GM08714 (cell line): Measurements from ENCODE around the gene TMEM214.

Experiments
- H3K4me3 ChIP-seq: fragments of 200-500 bp; sonication (Bioruptor generic); 2 replicates; pipeline ENCODE4 v1.5.1; 2014; ENCODE audit warnings: mild to moderate bottlenecking, low read length, inconsistent platforms
- ZNF274 ChIP-seq: IDR thresholded peaks from 2 replicates; pipeline ENCODE4 v1.6.1; 2012; ENCODE audit warnings: mild to moderate bottlenecking, low read depth, low read length

TMEM214 gene, protein sequence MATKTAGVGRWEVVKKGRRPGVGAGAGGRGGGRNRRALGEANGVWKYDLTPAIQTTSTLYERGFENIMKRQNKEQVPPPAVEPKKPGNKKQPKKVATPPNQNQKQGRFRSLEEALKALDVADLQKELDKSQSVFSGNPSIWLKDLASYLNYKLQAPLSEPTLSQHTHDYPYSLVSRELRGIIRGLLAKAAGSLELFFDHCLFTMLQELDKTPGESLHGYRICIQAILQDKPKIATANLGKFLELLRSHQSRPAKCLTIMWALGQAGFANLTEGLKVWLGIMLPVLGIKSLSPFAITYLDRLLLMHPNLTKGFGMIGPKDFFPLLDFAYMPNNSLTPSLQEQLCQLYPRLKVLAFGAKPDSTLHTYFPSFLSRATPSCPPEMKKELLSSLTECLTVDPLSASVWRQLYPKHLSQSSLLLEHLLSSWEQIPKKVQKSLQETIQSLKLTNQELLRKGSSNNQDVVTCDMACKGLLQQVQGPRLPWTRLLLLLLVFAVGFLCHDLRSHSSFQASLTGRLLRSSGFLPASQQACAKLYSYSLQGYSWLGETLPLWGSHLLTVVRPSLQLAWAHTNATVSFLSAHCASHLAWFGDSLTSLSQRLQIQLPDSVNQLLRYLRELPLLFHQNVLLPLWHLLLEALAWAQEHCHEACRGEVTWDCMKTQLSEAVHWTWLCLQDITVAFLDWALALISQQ

DNA sequence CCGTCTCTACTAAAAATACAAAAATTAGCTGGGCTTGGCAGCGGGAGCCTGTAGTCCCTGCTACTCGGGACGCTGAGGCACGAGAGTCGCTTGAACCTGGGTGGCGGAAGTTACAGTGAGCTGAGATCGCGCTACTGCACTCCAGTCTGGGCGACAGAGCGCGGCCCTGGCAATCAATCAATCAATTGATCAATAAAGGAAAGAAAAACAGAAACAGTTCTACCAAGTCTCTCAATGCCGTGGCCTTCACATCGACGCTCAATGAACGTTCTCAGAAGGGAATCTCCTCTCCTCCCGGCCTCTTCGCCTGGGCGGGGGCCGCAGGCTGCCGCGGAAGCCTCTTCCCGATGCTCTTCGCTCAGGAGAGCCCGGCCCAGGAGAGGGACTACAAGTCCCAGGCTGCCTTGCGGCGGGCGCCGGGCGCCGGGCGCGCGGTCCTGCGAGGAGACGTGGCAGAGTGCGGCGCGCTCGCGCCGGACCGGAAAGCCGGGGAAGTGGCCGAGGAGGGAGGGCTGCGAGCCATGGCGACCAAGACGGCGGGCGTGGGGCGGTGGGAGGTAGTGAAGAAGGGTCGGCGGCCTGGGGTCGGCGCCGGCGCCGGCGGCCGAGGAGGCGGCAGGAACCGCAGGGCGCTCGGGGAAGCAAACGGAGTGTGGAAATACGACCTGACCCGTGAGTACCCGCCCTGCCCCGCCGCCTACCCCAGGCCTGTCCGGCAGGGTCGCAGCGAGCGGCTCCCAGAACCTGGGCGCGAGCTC is at the start of gene TMEM214:
Gene TMEM214 (plus strand): TSS at position 471 of the 758 bp plus-strand sequence. CDS start 51 bp downstream, at position 522.
- TF ChIP-seq ZNF274, result no peak
- H3K4me3 ChIP-seq, result peak within 1 kb of the TSS; percentile 89

DNA sequence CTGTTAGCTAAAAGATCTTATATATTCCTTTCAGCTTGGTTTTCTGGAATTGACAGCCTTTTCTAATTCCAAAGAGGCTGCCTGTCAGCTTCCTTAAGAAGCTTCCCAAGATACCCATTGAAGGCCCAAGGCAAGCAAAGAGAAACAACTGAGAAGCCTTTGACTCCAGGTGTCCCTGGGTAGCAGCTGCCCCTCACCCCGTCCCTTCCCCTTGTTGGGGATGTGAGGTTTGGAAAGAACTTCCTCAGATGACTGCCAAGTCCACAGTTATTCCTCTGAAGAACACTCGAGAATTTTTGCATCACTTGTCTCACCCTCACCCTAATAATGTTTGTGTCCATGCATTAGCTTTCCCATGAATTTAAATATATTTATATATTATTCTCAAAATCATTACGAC is 49.0 kb upstream of the TMEM214 start:
- no peak overlapping the region for H3K4me3 ChIP-seq
- no peak for TF ChIP-seq ZNF274

DNA sequence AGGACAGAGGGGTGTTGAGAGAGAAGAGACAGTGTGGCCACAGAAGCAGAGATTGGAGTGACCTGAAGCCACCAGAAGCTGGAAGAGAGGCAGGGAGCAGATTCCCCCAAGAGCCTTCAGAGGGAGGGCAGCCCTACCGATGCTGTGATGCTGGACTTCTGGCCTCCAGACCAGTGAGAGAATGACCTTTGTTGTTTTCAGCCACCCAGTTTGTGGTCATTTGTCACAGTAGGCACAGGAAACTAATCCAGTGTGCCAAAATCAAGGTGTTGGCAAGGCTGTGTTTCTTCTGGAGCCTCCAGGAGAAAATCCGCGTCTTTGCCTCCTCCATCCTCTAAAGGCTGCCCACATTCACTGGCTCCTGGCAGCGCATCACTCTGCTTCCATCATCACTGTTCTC is 47.0 kb upstream of the TMEM214 start:
- H3K4me3 ChIP-seq, result no peak overlapping the region
- no peak for TF ChIP-seq ZNF274

DNA sequence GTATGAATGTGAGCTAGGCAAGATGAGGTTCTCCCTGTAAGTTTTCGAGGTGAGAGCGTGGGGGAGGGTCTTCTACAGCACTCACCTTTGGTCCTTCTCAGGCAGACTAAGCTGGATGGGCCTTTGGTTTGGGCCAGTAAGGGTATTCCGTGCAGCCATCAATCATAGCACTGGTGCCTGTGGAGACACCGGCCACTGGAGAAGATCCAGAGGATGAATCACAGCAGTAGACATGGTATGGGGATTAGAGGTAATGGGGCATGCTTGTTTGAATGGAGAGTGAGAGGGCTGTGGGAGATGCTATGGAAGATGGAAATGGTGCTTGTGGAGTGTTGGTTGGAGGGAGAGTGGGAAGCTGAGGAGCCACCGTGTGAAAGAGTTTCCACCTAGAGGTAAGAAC is 46.2 kb upstream of the TMEM214 start:
- TF ChIP-seq ZNF274, result no peak
- H3K4me3 ChIP-seq, result no peak overlapping the region

DNA sequence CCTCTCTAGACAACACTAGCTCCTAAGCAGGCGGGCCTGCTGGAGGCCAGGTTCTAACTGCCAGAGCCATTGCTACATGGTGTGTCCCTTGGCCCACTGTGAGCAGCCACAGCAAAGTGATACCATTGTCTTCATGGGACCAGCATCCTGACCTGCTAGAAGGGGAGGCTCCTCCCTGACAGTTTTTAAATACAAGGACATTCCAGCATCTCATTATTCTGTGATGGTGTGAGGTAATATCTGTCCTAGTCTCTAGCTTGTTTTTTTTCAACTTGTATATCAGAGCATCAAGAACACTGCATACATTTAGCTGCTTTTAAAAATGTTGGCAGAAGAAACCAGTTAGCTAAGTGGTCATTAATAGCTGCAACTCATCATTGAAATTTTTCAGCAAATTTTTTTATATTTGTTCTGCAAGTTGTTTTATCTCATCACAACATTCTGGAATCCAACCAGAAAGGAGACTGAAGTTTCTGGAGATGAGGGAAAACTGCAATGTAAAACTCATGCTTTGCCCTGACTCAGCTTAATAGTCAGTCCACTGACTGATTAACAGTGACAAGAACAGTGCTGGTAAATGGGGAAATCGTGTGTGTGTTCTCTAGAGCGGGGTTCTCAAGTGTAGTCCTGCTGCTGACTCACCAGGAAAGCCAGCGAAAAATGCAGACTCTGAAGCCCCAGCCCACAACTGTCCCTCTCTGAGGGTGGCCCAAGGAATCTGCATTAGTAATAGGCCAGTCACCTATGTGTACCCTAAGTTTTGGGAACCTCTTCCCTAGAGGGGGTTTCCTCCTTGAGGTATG is 44.5 kb upstream of the TMEM214 start:
- no peak overlapping the region for H3K4me3 ChIP-seq
- no peak for TF ChIP-seq ZNF274

DNA sequence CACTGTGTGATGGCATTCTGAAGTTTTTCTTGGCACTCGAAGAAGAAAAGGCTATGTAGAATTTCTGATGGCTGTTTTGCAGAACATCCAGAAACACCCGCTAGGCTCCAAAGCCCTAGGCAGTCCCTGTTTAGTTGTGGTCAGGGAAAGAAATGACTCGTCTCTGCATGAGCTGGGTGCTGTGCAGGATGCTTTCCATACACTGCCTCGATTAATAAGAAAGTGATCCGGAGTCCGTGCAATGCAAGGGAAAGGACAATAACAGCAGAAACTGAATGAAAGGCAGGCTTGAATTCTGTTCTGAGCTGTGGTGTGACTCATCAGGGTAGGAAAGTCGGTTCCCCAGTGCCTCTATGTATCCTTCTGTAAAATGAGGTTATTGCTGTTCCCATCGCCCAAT is 43.6 kb upstream of the TMEM214 start:
- TF ChIP-seq ZNF274, result no peak
- H3K4me3 ChIP-seq, result no peak overlapping the region

DNA sequence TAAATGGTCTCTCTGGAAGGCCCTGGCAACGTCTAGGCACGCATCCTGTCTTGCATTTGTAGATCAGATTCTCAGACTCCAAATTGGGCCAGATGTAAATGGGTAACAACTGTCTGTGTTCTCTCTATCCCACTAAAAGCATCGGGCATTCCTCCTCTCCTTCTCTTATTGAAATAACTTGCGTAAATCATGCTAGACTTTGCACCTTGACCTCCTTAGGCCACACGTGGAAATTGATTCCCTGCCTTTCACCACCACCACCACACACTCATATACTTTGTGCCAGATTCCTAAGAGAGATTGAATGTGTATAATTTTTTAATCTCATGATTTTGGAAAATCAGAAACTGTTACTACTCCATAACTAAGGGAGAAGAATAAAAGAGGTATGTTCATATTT is 41.0 kb upstream of the TMEM214 start:
- TF ChIP-seq ZNF274, result no peak
- H3K4me3 ChIP-seq, result no peak overlapping the region

DNA sequence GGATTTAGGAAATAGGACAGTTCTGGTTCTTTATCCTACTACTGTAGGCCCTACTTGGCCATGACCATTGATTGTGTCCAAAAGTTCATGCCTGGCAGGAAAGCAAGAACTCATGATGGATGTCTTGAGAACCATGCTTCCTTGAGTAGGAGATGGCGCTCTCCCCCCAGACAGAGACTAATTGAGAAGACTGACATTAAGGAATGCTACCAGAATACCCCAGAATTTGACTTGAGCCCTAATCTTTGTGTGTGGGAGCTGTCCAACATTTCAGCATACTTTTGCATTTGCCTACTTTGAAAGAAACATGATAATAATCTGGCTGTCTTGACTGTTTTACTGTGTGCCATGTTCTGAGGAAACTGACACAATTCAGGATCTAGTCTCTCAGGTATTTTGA is 39.0 kb upstream of the TMEM214 start:
- TF ChIP-seq ZNF274, result no peak
- no peak overlapping the region for H3K4me3 ChIP-seq

DNA sequence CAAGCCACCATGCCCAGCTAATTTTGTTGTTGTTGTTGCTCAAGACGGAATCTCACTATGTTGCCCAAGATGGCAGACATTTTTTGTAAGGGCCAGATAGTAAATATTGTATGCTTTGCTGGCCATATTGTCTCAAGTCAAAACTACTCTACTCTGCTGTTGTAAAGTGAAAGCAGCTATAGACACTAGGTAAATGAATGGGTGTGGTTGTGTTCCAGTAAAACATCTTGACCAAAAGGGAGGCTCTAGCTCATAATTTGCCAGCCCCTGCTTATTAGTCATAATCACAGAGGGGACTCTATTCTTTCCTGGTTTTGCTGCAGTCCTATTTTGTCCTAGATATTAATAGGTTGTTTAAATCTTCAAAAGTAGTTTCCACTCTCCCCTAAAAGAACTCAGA is 37.8 kb upstream of the TMEM214 start:
- no peak overlapping the region for H3K4me3 ChIP-seq
- no peak for TF ChIP-seq ZNF274

DNA sequence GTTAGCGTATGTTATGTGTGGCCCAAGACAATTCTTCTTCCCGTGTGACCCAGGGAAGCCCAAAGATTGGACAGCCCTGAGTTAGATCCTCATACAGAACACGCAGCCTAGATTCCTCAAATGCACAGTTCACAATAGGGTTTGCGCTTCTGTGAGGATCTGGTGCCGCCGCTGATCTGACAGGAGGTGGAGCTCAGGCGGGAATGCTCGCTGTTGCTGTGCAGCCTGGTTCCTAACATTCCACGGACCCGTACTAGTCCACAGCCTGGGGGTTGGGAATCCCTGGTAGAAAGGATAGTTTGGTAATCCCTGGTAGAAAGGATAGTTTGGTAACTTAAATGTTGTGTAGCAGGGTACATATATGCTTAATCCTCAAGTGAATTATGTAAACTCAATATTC is 35.4 kb upstream of the TMEM214 start:
- TF ChIP-seq ZNF274, result no peak
- no peak overlapping the region for H3K4me3 ChIP-seq

DNA sequence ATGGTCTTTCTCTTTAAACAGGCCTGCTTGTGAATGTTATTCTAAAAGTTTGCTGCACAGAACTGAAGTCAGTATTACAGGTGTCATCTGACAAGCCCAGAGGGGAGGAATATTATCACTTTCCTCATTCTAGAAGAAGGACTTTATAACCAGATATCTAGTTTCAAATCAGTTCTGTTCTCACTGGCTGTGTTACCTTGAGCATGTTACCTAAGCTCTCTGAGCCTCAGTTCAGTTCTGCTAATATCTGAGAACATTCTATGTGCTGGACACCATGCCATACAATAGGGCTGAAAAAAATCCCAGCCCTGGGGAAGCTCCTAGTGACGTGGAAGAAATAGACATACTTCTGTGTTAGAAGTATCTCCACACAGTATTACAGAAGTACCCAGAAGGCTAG is 34.4 kb upstream of the TMEM214 start:
- H3K4me3 ChIP-seq, result no peak overlapping the region

DNA sequence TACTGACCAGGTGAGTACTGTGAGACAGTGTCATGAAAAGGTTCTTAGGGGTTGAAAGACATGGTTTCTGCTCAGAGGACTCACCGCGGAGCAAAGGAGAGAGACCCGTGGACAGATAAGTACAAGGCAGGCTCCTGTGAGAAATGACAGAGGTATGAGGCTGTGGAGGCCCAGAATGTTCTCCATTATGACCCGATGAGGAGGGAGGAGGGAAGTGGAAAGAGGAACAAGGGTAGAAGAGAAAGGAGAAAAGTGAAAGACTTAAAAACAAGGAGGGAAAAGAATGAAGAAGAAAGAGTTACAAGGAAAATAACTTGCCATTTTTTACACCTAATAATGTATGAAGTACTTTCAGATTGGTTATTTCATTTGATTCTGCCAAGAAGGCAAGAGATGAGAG is 32.5 kb upstream of the TMEM214 start:
- TF ChIP-seq ZNF274, result no peak
- no peak overlapping the region for H3K4me3 ChIP-seq

More for the DNA sequence above, 34.4 kb upstream of the TMEM214 start:
- no peak for TF ChIP-seq ZNF274

DNA sequence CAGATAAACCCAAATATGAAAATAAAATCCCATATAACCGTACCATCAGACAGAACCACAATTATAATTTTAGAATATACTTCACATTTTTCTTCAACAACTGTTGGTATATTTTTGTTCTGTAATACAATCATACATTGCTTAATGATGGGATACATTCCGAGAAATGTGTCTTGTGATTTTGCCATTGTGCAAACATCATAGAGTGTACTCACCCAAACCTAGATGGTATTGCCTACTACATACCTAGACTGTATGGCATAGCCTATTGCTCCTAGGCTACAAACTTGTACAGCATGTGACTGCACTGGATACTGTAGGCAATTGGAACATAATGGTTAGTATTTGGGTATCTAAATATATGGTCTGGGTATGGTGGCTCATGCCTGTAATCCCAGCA is 31.8 kb upstream of the TMEM214 start:
- H3K4me3 ChIP-seq, result no peak overlapping the region
- TF ChIP-seq ZNF274, result no peak

DNA sequence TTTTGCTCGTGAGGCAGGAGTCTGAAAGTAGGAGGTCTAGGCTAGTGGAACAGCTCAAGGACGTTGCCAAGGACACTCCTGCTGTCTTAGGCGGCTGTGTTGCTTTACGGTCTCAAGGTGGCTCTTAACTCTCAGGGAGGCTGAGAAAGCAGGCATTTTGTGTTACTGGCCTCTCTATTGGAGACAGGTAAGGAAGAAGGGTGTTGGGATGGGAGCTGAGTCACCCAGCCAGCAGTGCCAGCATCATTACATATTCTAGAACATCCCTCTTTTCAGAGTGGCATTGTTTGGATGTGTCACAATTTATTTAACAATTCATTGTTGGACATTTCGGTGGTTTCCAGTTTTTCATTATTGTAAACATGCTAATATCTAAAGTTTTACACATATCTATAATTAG is 30.8 kb upstream of the TMEM214 start:
- no peak overlapping the region for H3K4me3 ChIP-seq
- TF ChIP-seq ZNF274, result no peak
